ENCODE data around the gene IL1RAPL2. TPM values are rescaled to one million over a fixed set of nuclear protein-coding genes. Genes with fewer than 3 reads are reported as not detected.
A peak's percentile ranks its signal among the peaks of the same experiment; 100 is the strongest.

IL1RAPL2 gene
- total and polyA plus RNA-seq, 2 donors (not counting 1 experiment from before 2014, with no cell fraction given): not detected

DNA sequence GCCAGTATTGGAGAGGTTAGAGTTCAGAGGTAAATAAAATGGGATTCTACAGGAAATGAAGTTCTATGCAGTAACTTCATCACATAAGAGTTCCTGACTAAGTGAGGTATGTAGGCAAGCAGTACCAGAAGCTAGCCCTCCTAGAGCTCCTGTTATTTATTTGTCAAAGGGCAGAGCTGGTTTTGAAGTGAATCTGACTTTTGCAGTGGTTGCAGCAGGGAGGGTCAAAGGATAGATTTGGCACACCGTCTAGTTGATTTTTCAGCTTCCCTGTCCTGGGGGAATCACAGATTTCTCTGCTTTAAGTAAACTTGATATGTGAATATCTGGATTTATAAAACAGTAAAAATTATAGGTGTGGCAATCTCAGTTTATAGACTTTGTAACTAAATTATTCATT lies 130.7 kb downstream of the IL1RAPL2 start:
- H3K9ac ChIP-seq (ENCODE audit: low read length): no peak overlapping the region
- no peaks in the 10 kb centered on the region for H3K36me3 ChIP-seq (replicated peaks in 1 of 2; ENCODE audit: control extremely low read depth in 1 of 2, control insufficient read depth in 1 of 2, extremely low read depth in 1 of 2, insufficient read depth in 2 of 2, low read length in 1 of 2)
- H3K27ac ChIP-seq (ENCODE audit: low read length in 2 of 2): no peak overlapping the region
- Mint-ChIP-seq H3K9me3 (ENCODE audit: insufficient read depth) (no peaks in the 10 kb centered on the region), H3K4me1 (peaks cover 18% of the 10 kb centered on the region), H3K27ac (no peak overlapping the region), H3K4me3 (no peak overlapping the region), H3K27me3 (no peaks in the 10 kb centered on the region)
- H4K20me1 ChIP-seq (ENCODE audit: control insufficient read depth, insufficient read depth, low read length, poor library complexity, severe bottlenecking): no peaks in the 10 kb centered on the region
- POLR2A ChIA-PET: no interaction called here
- ATAC-seq (ENCODE audit: low read depth) (no peak), DNase-seq (no peak)
- TF ChIP-seq CTCF (IDR thresholded peaks at IDR 0.05): no peak
- no peak for TF ChIP-seq EZH2 (IDR thresholded peaks at IDR 0.05; ENCODE audit: borderline replicate concordance, insufficient read depth, low read depth, low read length, poor library complexity, severe bottlenecking)
- no CpG with 5 or more reads among the region's 1 CpG for WGBS (ENCODE audit: insufficient coverage)
- H2AFZ ChIP-seq (ENCODE audit: insufficient read depth, low read depth, low read length, poor library complexity, severe bottlenecking): no peak overlapping the region
- intact Hi-C loops (cut with micrococcal nuclease): no loop called here
- peaks cover 15% of the 10 kb centered on the region in 2 donors for H3K4me1 ChIP-seq (ENCODE audit: control insufficient read depth in 2 of 2, insufficient read depth in 2 of 2, low read length in 2 of 2)
- no peak overlapping the region for H3K4me3 ChIP-seq (ENCODE audit: control extremely low read depth in 1 of 5, extremely low read depth in 1 of 5, insufficient read depth in 1 of 5, low read depth in 2 of 5, low read length in 4 of 5)
- no peak overlapping the region for H3K4me2 ChIP-seq (replicated peaks; ENCODE audit: low read depth, low read length, poor library complexity, severe bottlenecking)
- peaks cover 0 to 3% (median 0%) of the 10 kb centered on the region in 4 experiments for H3K27me3 ChIP-seq (replicated peaks in 1 of 4; ENCODE audit: control extremely low read depth in 1 of 4, control insufficient read depth in 3 of 4, insufficient read depth in 4 of 4, low read length in 3 of 4)
- no peaks in the 10 kb centered on the region for H3K79me2 ChIP-seq (ENCODE audit: control insufficient read depth, insufficient read depth, low read length)
- CTCF ChIA-PET: no interaction called here
- no peaks in the 10 kb centered on the region for H3K9me3 ChIP-seq (ENCODE audit: control extremely low read depth in 1 of 3, control insufficient read depth in 2 of 3, insufficient read depth in 1 of 3, low read length in 2 of 3)

DNA sequence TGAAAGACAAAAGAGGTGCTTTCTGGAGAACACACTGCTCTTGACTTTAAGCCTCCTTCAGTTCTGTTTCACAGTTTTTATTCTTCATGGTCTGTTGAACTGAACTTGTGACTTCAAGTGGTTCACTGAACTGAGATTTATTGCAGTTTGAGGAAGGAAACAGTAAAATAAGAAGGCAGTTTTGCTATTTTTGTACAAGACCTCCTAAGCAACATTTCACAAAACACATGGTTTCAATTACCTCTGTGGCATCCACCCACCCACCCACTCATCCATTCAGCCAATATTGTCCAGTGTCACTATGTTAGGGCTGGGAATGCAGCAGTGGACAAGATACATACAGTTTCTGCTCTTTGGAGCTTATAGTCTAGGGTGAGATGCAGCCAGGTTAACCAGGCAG lies 131.3 kb downstream of the IL1RAPL2 start:
- peaks cover 0 to 3% (median 0%) of the 10 kb centered on the region in 4 experiments for H3K27me3 ChIP-seq (replicated peaks in 1 of 4; ENCODE audit: control extremely low read depth in 1 of 4, control insufficient read depth in 3 of 4, insufficient read depth in 4 of 4, low read length in 3 of 4)
- H3K36me3 ChIP-seq (replicated peaks in 1 of 2; ENCODE audit: control extremely low read depth in 1 of 2, control insufficient read depth in 1 of 2, extremely low read depth in 1 of 2, insufficient read depth in 2 of 2, low read length in 1 of 2): no peaks in the 10 kb centered on the region
- no peak for TF ChIP-seq CTCF (IDR thresholded peaks at IDR 0.05)
- no peak for TF ChIP-seq EZH2 (IDR thresholded peaks at IDR 0.05; ENCODE audit: borderline replicate concordance, insufficient read depth, low read depth, low read length, poor library complexity, severe bottlenecking)
- CTCF ChIA-PET: no interaction called here
- H3K4me1 ChIP-seq (ENCODE audit: control insufficient read depth in 2 of 2, insufficient read depth in 2 of 2, low read length in 2 of 2): peaks cover 15% of the 10 kb centered on the region in 2 donors
- peaks cover 18% of the 10 kb centered on the region for H3K4me1 Mint-ChIP-seq
- H3K9me3 Mint-ChIP-seq (ENCODE audit: insufficient read depth): no peaks in the 10 kb centered on the region
- H3K4me3 Mint-ChIP-seq: peak overlapping the region; percentile 13
- intact Hi-C loops (cut with micrococcal nuclease): no loop called here
- no peak overlapping the region for H3K9ac ChIP-seq (ENCODE audit: low read length)
- POLR2A ChIA-PET: no interaction called here
- H3K27ac ChIP-seq (ENCODE audit: low read length in 2 of 2): no peak overlapping the region
- peak overlapping the region; percentile 12 for H3K4me2 ChIP-seq (replicated peaks; ENCODE audit: low read depth, low read length, poor library complexity, severe bottlenecking)
- no peak overlapping the region for H3K4me3 ChIP-seq (ENCODE audit: control extremely low read depth in 1 of 5, extremely low read depth in 1 of 5, insufficient read depth in 1 of 5, low read depth in 2 of 5, low read length in 4 of 5)
- H3K9me3 ChIP-seq (ENCODE audit: control extremely low read depth in 1 of 3, control insufficient read depth in 2 of 3, insufficient read depth in 1 of 3, low read length in 2 of 3): no peaks in the 10 kb centered on the region
- ATAC-seq (ENCODE audit: low read depth) (no peak), DNase-seq (peak; percentile 4)
- no peaks in the 10 kb centered on the region for H4K20me1 ChIP-seq (ENCODE audit: control insufficient read depth, insufficient read depth, low read length, poor library complexity, severe bottlenecking)
- no peaks in the 10 kb centered on the region for H3K79me2 ChIP-seq (ENCODE audit: control insufficient read depth, insufficient read depth, low read length)
- H3K27me3 Mint-ChIP-seq: peaks cover 4% of the 10 kb centered on the region
- H2AFZ ChIP-seq (ENCODE audit: insufficient read depth, low read depth, low read length, poor library complexity, severe bottlenecking): no peak overlapping the region
- H3K27ac Mint-ChIP-seq: no peak overlapping the region

Measured in B cell (primary cell).